HepG2 (cell line): ENCODE data around the gene CLIC1. TPM values are rescaled to one million over a fixed set of nuclear protein-coding genes. Genes with fewer than 3 reads are reported as not detected.

ENCODE experiments used
- E2F2 ChIP-seq: sonication (generic); formaldehyde crosslinking; IDR thresholded peaks from 2 replicates; pipeline ENCODE4 v1.4.0; 2020; ENCODE audit warnings: missing genetic modification reagents, borderline replicate concordance
- LCORL ChIP-seq, 2 experiments: fragments of 450-650 bp in 1 of 2; sonication (generic) in 1 of 2; formaldehyde crosslinking in 1 of 2; IDR thresholded peaks; 2 replicates each; pipeline versions ENCODE4 v1.5.0 to v1.6.1; 2017 to 2020; ENCODE audit warnings: antibody characterized with exemption in 1 of 2, missing genetic modification reagents in 1 of 2
- MXD4 ChIP-seq: IDR thresholded peaks from 2 replicates; pipeline ENCODE4 v1.6.1; 2016; ENCODE audit warnings: mild to moderate bottlenecking, missing biosample characterization, missing genetic modification reagents
- MYNN ChIP-seq: sonication (generic); formaldehyde crosslinking; IDR thresholded peaks from 2 replicates; pipeline ENCODE4 v1.4.0; 2020; ENCODE audit warnings: mild to moderate bottlenecking, low read depth, missing genetic modification reagents
- PAX8 ChIP-seq: sonication (generic); formaldehyde crosslinking; IDR thresholded peaks from 2 replicates; pipeline ENCODE4 v1.8.0; 2022; ENCODE audit warnings: mild to moderate bottlenecking, missing genetic modification reagents, borderline replicate concordance
- UBTF ChIP-seq: sonication (generic); formaldehyde crosslinking; IDR thresholded peaks from 2 replicates; pipeline ENCODE4 v1.4.0; 2020; ENCODE audit warnings: mild to moderate bottlenecking, missing genetic modification reagents
- ZC3H4 ChIP-seq: sonication (generic); formaldehyde crosslinking; IDR thresholded peaks from 2 replicates; pipeline ENCODE4 v1.4.0; 2020; ENCODE audit warnings: missing genetic modification reagents, borderline replicate concordance
- ZFYVE20 ChIP-seq: sonication (generic); formaldehyde crosslinking; IDR thresholded peaks from 2 replicates; pipeline ENCODE4 v1.8.0; 2023; ENCODE audit warnings: low read depth, mild to moderate bottlenecking, moderate library complexity, missing genetic modification reagents, borderline replicate concordance
- ZNF10 ChIP-seq: sonication (generic); formaldehyde crosslinking; IDR thresholded peaks from 2 replicates; pipeline ENCODE4 v1.4.0; 2020; ENCODE audit warnings: mild to moderate bottlenecking, low read depth, missing genetic modification reagents, borderline replicate concordance
- ZNF251 ChIP-seq: sonication (generic); formaldehyde crosslinking; IDR thresholded peaks from 2 replicates; pipeline ENCODE4 v1.9.0; 2021; ENCODE audit warnings: mild to moderate bottlenecking, missing genetic modification reagents
- ZNF337 ChIP-seq: sonication (generic); formaldehyde crosslinking; IDR thresholded peaks from 2 replicates; pipeline ENCODE4 v1.5.1; 2020; ENCODE audit warnings: missing genetic modification reagents, low read depth, mild to moderate bottlenecking, borderline replicate concordance
- ZNF546 ChIP-seq: sonication (generic); formaldehyde crosslinking; conservative IDR thresholded peaks from 2 replicates; pipeline ENCODE4 v1.8.1; 2023; ENCODE audit warnings: mild to moderate bottlenecking, missing genetic modification reagents
- ZNF615 ChIP-seq: sonication (generic); formaldehyde crosslinking; IDR thresholded peaks from 2 replicates; pipeline ENCODE4 v1.5.0; 2020; ENCODE audit warnings: mild to moderate bottlenecking, missing genetic modification reagents, borderline replicate concordance
- ZNF674 ChIP-seq: sonication (generic); formaldehyde crosslinking; IDR thresholded peaks from 2 replicates; pipeline ENCODE4 v1.5.0; 2020; ENCODE audit warnings: low read depth, mild to moderate bottlenecking, missing genetic modification reagents
- ZNF746 ChIP-seq: sonication (generic); formaldehyde crosslinking; IDR thresholded peaks from 2 replicates; pipeline ENCODE4 v1.8.0; 2022; ENCODE audit warnings: mild to moderate bottlenecking, missing genetic modification reagents
- ZZZ3 ChIP-seq: sonication (generic); formaldehyde crosslinking; IDR thresholded peaks from 2 replicates; pipeline ENCODE4 v1.4.0; 2020; ENCODE audit warnings: missing genetic modification reagents, mild to moderate bottlenecking, borderline replicate concordance
- polyA plus RNA-seq, 8 experiments: library from polyadenylated mRNA; depleted of rRNA in 3 of 8; stranded (reverse) in 7 of 8; unstranded in 1 of 8; fragments of >200 nt; fragmentation: Illumina TruSeq in 4 of 8; extraction: Trizol in 4 of 8; gene quantifications; 2 replicates each; pipeline versions ENCODE4 v1.2.1 to v1.2.3, GENCODE V29; 2011 to 2016; ENCODE audit warnings: low read depth in 4 of 8, missing spikeins in 1 of 8, mixed read lengths in 1 of 8; ENCODE audit not compliant: insufficient read depth in 1 of 8
- total RNA-seq, 5 experiments: library from RNA; depleted of rRNA; stranded (reverse); fragments of >200 nt; fragmentation: Illumina TruSeq; extraction: Trizol; gene quantifications; 2 replicates each; pipeline ENCODE4 v1.2.3, GENCODE V29; 2016; ENCODE audit warnings: low read depth in 1 of 5
- TF ChIP-seq, protein P1 (sequence below): sonication (generic); formaldehyde crosslinking; IDR thresholded peaks from 2 replicates; pipeline ENCODE4 v1.9.0; 2021; ENCODE audit warnings: missing genetic modification reagents, borderline replicate concordance
- TF ChIP-seq, protein P2 (sequence below): sonication (generic); formaldehyde crosslinking; IDR thresholded peaks from 2 replicates; pipeline ENCODE4 v1.5.0; 2020; ENCODE audit warnings: mild to moderate bottlenecking, missing genetic modification reagents

The CLIC1 gene
- total and polyA plus RNA-seq, 2 of the 13 experiments (the other 11 are each of a cell fraction or from before 2014, with no cell fraction given): 602 to 891 TPM

DNA sequence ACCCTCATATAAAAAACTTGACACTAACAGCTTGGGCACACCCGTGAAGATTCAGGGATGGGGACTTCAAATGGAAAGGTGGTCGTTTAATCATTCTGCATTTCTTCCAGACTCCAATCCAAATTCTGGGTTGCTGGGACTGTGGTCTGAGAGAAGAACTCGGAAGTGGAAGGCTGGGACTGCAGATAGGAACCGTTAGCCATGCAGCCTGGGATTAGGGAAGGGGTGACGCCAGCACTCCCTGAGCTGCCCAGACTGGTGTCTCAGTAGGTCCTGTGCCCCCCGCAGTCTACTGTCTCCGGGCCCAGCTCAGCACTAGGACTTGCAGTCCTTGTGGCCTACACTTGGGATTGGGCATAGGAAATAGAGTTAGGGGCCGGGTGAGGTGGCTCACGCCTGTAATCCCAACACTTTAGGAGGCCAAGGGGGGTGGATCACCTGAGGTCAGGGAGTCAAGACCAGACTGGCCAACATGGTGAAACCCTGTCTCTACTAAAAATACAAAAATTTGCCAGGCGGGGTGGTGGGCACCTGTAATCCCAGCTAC lies 511 bp upstream of the CLIC1 start (continued):
- TF ChIP-seq MXD4 (CRISPR knock-in tag): no peak
- no peak for TF ChIP-seq MYNN
- TF ChIP-seq ZNF10: no peak
- no peak for TF ChIP-seq ZNF746
- 0 out of 2 replicates have a peak, but pooled peaks have one; percentile 22 for TF ChIP-seq ZNF337 (CRISPR knock-in tag)
- TF ChIP-seq UBTF (CRISPR knock-in tag): peak; percentile 16; the same call in 1 of the 2 replicates
- TF ChIP-seq ZNF615 (CRISPR knock-in tag): peak; percentile 47; the same call in 1 of the 2 replicates
- TF ChIP-seq, protein P1, sequence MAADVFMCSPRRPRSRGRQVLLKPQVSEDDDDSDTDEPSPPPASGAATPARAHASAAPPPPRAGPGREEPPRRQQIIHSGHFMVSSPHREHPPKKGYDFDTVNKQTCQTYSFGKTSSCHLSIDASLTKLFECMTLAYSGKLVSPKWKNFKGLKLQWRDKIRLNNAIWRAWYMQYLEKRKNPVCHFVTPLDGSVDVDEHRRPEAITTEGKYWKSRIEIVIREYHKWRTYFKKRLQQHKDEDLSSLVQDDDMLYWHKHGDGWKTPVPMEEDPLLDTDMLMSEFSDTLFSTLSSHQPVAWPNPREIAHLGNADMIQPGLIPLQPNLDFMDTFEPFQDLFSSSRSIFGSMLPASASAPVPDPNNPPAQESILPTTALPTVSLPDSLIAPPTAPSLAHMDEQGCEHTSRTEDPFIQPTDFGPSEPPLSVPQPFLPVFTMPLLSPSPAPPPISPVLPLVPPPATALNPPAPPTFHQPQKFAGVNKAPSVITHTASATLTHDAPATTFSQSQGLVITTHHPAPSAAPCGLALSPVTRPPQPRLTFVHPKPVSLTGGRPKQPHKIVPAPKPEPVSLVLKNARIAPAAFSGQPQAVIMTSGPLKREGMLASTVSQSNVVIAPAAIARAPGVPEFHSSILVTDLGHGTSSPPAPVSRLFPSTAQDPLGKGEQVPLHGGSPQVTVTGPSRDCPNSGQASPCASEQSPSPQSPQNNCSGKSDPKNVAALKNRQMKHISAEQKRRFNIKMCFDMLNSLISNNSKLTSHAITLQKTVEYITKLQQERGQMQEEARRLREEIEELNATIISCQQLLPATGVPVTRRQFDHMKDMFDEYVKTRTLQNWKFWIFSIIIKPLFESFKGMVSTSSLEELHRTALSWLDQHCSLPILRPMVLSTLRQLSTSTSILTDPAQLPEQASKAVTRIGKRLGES: 0 out of 2 replicates have a peak, but pooled peaks have one; percentile 21
- no peak for TF ChIP-seq E2F2
- TF ChIP-seq ZNF251: no peak
- TF ChIP-seq ZZZ3 (CRISPR knock-in tag): no peak
- TF ChIP-seq ZNF546 (CRISPR knock-in tag): peak; percentile 51; the same call in 1 of the 2 replicates
- TF ChIP-seq PAX8 (CRISPR knock-in tag): 0 out of 2 replicates have a peak, but pooled peaks have one; percentile 23
- TF ChIP-seq, protein P2, sequence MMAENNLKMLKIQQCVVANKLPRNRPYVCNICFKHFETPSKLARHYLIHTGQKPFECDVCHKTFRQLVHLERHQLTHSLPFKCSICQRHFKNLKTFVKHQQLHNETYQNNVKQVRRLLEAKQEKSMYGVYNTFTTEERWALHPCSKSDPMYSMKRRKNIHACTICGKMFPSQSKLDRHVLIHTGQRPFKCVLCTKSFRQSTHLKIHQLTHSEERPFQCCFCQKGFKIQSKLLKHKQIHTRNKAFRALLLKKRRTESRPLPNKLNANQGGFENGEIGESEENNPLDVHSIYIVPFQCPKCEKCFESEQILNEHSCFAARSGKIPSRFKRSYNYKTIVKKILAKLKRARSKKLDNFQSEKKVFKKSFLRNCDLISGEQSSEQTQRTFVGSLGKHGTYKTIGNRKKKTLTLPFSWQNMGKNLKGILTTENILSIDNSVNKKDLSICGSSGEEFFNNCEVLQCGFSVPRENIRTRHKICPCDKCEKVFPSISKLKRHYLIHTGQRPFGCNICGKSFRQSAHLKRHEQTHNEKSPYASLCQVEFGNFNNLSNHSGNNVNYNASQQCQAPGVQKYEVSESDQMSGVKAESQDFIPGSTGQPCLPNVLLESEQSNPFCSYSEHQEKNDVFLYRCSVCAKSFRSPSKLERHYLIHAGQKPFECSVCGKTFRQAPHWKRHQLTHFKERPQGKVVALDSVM (CRISPR knock-in tag): peak; percentile 33; the same call in 1 of the 2 replicates
- TF ChIP-seq ZNF674: 0 out of 2 replicates have a peak, but pooled peaks have one; percentile 67
- peak; percentile 99 for TF ChIP-seq ZC3H4 (CRISPR knock-in tag)
- TF ChIP-seq ZFYVE20 (CRISPR knock-in tag): no peak
- TF ChIP-seq LCORL (IDR thresholded peaks at IDR 0.05): no peak
- TF ChIP-seq LCORL (CRISPR knock-in tag; IDR thresholded peaks at IDR 0.05): 0 out of 2 replicates have a peak, but pooled peaks have one; percentile 2
